Upper lobe of left lung (tissue), 6 donors: ENCODE measurements around the gene ZFYVE16. TPM values are rescaled to one million over a fixed set of nuclear protein-coding genes. Genes with fewer than 3 reads are reported as not detected.
"Not testable (repeated sequence)": the region's sequence is repeated elsewhere in the genome, so short reads cannot be mapped to it uniquely, and the experiment has no call there.

ENCODE experiments used
- ATAC-seq, 2 donors: fragments of 200-7000 bp; cut with Tn5 transposase; one replicate each; pipeline ENCODE4 v1.9.1; 2022; ENCODE audit warnings: mild to moderate bottlenecking in 2 of 2, moderate library complexity in 2 of 2; ENCODE audit not compliant: low FRiP score in 2 of 2
- DNase-seq, 2 donors: peaks; one replicate each; pipeline ENCODE4 v3.0.0-alpha.2; 2019 to 2020
- H3K27ac ChIP-seq, 4 donors: fragments of 200-600 bp; sonication (generic); one replicate each; pipeline ENCODE4 v1.5.1; 2016 to 2019
- H3K27me3 ChIP-seq, 4 donors: fragments of 200-600 bp; sonication (generic); one replicate each; pipeline ENCODE4 v1.5.1; 2017 to 2019
- H3K36me3 ChIP-seq, 4 donors: fragments of 200-600 bp; sonication (generic); one replicate each; pipeline ENCODE4 v1.5.1; 2016 to 2019
- H3K4me1 ChIP-seq, 4 donors: fragments of 200-600 bp; sonication (generic); one replicate each; pipeline ENCODE4 v1.5.1; 2018 to 2019
- H3K4me3 ChIP-seq, 4 donors: fragments of 200-600 bp; sonication (generic); one replicate each; pipeline ENCODE4 v1.5.1; 2017 to 2019; ENCODE audit warnings: mild to moderate bottlenecking in 2 of 4, moderate library complexity in 1 of 4
- H3K9me3 ChIP-seq, 4 donors: fragments of 200-600 bp; sonication (generic); one replicate each; pipeline ENCODE4 v1.5.1; 2018 to 2019
- EP300 ChIP-seq, 4 donors: sonication (generic); formaldehyde crosslinking; IDR thresholded peaks; one replicate each; pipeline ENCODE4 v1.5.1; 2017; ENCODE audit warnings: antibody characterized with exemption in 4 of 4, control low read depth in 2 of 4
- POLR2A ChIP-seq, 4 donors: fragments of 450-650 bp; IDR thresholded peaks; one replicate each; pipeline ENCODE4 v1.5.1; 2016 to 2017; ENCODE audit warnings: antibody characterized with exemption in 4 of 4, mild to moderate bottlenecking in 2 of 4
- POLR2AphosphoS5 ChIP-seq, 2 donors: sonication (generic); formaldehyde crosslinking; IDR thresholded peaks; one replicate each; pipeline ENCODE4 v1.5.1; 2017; ENCODE audit warnings: antibody characterized with exemption in 2 of 2
- WGBS, 2 donors: methylation state at CpG; one replicate each; pipeline ENCODE4 v1.1.5; 2017 to 2018; 5-methylcytosine and 5-hydroxymethylcytosine counted together
- total RNA-seq, 6 donors: library from RNA; depleted of rRNA in 4 of 6; stranded (reverse); fragments of >200 nt in 4 of 6; gene quantifications; one replicate each; pipeline versions ENCODE4 v1.1.0 to v1.2.1, GENCODE V29; 2016 to 2021
- TF ChIP-seq, protein P1 (sequence below), 6 experiments: fragments of 450-650 bp in 4 of 6; fragments of 200-600 bp in 2 of 6; sonication (generic) in 2 of 6; IDR thresholded peaks; one replicate each; pipeline ENCODE4 v1.5.1; 2016 to 2019; ENCODE audit warnings: antibody characterized with exemption in 6 of 6
- donor health status: DM: no; HTN: no; CAD: no; lungs with moderate emphysema.
- donor health status: DM: no; HTN: yes; CAD: no; lungs with severe emphysema.

The ZFYVE16 gene
- total RNA-seq, 6 donors from 2014 or later: 27.7 to 52.4 (median 40.2) TPM

DNA sequence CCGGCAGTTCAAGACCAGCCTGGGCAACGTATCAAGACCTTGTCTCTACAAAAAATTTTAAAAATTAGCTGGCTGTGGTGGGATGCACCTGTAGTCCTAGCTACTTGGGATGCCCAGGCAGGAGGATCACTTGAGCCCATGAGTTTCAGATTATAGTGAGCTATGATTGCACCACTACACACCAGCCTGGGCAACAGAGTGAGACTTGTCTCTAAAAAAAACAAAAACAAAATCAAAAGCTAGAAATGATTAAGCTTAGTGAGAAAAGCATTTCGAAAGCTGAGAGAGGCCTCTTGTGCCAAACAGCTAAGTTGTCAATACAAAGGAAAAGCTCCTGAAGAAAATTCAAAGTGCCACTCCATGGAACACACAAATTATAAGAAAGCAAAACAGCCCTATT, 84.9 kb downstream of the ZFYVE16 start:
- Histone ChIP-seq H3K4me3 (no peak overlapping the region), H3K27me3 (no peaks in the 10 kb centered on the region), H3K9me3 (no peaks in the 10 kb centered on the region), H3K4me1 (peaks cover 0 to 6% (median 0%) of the 10 kb centered on the region in 4 donors), H3K36me3 (no peaks in the 10 kb centered on the region), H3K27ac (peak overlapping the region in 1 of 4 donors; percentile 32)
- DNase-seq (no peak), ATAC-seq (no peak)
- 78 to 91% methylated on average over 3 of the region's 3 CpGs for WGBS, 2 donors
- TF ChIP-seq, protein P1, sequence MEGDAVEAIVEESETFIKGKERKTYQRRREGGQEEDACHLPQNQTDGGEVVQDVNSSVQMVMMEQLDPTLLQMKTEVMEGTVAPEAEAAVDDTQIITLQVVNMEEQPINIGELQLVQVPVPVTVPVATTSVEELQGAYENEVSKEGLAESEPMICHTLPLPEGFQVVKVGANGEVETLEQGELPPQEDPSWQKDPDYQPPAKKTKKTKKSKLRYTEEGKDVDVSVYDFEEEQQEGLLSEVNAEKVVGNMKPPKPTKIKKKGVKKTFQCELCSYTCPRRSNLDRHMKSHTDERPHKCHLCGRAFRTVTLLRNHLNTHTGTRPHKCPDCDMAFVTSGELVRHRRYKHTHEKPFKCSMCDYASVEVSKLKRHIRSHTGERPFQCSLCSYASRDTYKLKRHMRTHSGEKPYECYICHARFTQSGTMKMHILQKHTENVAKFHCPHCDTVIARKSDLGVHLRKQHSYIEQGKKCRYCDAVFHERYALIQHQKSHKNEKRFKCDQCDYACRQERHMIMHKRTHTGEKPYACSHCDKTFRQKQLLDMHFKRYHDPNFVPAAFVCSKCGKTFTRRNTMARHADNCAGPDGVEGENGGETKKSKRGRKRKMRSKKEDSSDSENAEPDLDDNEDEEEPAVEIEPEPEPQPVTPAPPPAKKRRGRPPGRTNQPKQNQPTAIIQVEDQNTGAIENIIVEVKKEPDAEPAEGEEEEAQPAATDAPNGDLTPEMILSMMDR (IDR thresholded peaks at IDR 0.05): no peak
- TF ChIP-seq EP300 (IDR thresholded peaks at IDR 0.05) (no peak), POLR2AphosphoS5 (IDR thresholded peaks at IDR 0.05) (no peak), POLR2A (IDR thresholded peaks at IDR 0.05) (no peak)

DNA sequence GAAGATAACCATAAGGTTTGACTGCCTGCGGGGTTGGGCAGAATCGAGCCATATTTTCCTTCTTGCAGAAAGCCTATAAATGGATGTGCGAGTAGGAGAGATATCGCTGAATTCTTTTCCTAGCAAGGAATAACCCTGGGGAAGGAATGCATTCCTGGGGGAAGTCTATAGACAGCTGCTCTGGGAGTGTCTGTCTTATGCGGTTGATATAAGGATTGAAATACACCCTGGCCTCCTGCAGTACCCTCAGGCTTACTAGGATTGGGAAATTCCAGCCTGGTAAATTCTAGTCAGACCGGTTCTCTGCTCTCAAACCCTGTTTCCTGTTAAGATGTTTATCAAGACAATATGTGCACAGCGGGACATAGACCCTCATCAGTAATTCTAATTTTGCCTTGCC, 85.6 kb downstream of the ZFYVE16 start:
- WGBS, 2 donors: 65 to 78% methylated on average over 7 of the region's 7 CpGs
- not testable (repeated sequence) for H3K9me3 ChIP-seq, ATAC-seq, H3K36me3 ChIP-seq, H3K4me1 ChIP-seq, H3K4me3 ChIP-seq, H3K27me3 ChIP-seq
- peak overlapping the region in 2 of 4 donors; percentile 12 to 32 for H3K27ac ChIP-seq
- DNase-seq: peak in 1 of 2 donors; percentile 50

DNA sequence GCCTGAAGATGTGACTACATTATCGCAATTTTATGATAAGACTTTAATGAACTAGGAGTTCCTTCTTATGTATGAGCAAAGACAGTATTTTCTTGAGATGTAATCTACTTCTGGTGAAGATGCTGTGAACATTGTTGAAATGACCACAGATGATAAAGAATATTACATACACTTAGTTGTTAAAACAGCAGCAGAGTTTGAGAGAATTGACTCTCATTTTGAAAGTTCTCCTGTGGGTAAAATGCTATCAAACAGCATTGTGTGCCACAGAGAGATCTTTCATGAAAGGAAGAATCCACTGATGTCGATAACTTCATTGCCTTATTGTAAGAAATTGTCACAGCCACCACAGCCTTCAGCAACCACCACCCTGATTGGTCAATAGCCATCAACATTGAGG, 88.0 kb downstream of the ZFYVE16 start:
- Histone ChIP-seq H3K27me3 (no peaks in the 10 kb centered on the region), H3K9me3 (no peaks in the 10 kb centered on the region), H3K27ac (no peak overlapping the region), H3K4me3 (no peak overlapping the region), H3K36me3 (no peaks in the 10 kb centered on the region), H3K4me1 (no peaks in the 10 kb centered on the region)
- no peak for TF ChIP-seq POLR2A (IDR thresholded peaks at IDR 0.05)
- TF ChIP-seq POLR2AphosphoS5 (IDR thresholded peaks at IDR 0.05): no peak
- no peak for TF ChIP-seq EP300 (IDR thresholded peaks at IDR 0.05)
- TF ChIP-seq, protein P1 (IDR thresholded peaks at IDR 0.05): no peak
- DNase-seq (no peak), ATAC-seq (no peak)
- WGBS, 2 donors: 85 to 99% methylated on average over 2 of the region's 2 CpGs

DNA sequence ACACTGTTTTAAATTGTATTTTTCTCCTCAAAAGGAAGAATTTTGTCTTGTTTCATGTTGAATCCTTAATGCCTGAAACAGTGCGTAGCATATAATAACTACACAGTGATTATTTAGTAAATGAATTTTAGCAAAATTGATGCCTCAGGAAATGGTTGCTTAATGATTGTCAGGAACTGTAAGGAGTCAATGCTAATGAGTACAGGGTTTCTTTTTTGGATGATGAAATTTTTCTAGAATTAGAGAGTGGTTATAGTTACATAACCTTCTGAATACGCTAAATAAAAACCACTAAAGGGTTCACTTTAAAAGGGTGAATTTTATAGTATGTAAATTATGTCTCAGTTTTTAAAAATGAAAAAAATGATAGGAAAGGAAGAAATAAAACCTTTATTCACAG, 94.9 kb downstream of the ZFYVE16 start:
- Histone ChIP-seq H3K4me3 (no peak overlapping the region), H3K9me3 (no peaks in the 10 kb centered on the region), H3K4me1 (no peaks in the 10 kb centered on the region), H3K27ac (no peak overlapping the region), H3K27me3 (no peaks in the 10 kb centered on the region), H3K36me3 (no peaks in the 10 kb centered on the region)
- ATAC-seq: no peak
- TF ChIP-seq POLR2AphosphoS5 (IDR thresholded peaks at IDR 0.05): no peak
- TF ChIP-seq, protein P1 (IDR thresholded peaks at IDR 0.05): no peak
- no peak for TF ChIP-seq POLR2A (IDR thresholded peaks at IDR 0.05)
- no peak for TF ChIP-seq EP300 (IDR thresholded peaks at IDR 0.05)
- no peak for DNase-seq
- WGBS, 2 donors: 67 to 83% methylated on average over 2 of the region's 2 CpGs

DNA sequence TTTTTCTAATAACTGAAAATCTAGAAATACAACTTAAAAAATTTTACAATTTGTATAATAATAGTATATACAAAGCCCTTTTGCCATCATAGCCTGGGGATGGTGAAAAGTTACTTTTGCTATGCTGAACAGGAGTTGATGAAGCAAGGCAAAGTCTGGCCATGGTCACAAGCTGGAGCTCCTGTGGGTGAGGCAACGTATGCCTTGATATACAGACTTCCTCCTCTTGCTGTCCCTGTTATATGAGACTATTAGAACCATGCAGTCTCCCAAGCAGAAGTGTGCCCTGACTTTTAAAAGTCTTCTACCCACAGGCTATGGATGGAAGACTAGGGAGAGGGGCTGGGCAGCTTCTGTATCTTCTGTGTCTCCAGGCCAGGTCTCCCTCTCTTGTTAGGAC, 95.8 kb downstream of the ZFYVE16 start:
- ATAC-seq: peak; percentile 49 to 72
- Histone ChIP-seq H3K36me3 (no peaks in the 10 kb centered on the region), H3K4me3 (no peak overlapping the region), H3K27ac (peak overlapping the region in 1 of 4 donors; percentile 52), H3K4me1 (no peaks in the 10 kb centered on the region), H3K9me3 (no peaks in the 10 kb centered on the region), H3K27me3 (no peaks in the 10 kb centered on the region)
- TF ChIP-seq POLR2A (IDR thresholded peaks at IDR 0.05): no peak
- no peak for TF ChIP-seq EP300 (IDR thresholded peaks at IDR 0.05)
- WGBS, 2 donors: 45 to 73% methylated on average over 1 of the region's 1 CpG
- DNase-seq: peak in 1 of 2 donors; percentile 64

DNA sequence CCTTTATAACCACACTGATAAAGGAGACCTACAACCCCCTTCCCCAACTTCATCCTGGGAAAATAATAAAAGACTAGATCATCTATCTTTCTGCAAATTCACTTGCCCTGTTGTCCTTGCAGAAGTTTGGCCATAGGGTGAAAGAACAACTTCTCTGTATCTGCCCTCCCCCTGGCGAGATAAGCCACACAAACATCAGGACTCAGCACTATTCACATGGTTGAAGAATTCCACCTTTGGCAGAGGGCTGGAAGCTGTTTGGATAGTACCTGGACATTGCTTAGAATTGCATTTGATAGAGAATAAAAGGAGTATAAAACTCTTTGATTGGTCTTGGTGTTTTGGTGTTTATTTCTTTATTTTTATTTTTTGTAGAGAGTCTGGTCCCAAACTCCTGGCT, 97.0 kb downstream of the ZFYVE16 start:
- no peak for TF ChIP-seq POLR2AphosphoS5 (IDR thresholded peaks at IDR 0.05)
- TF ChIP-seq, protein P1 (IDR thresholded peaks at IDR 0.05): no peak
- no peak for TF ChIP-seq EP300 (IDR thresholded peaks at IDR 0.05)
- no peak for TF ChIP-seq POLR2A (IDR thresholded peaks at IDR 0.05)
- no peak overlapping the region for H3K27ac ChIP-seq
- H3K4me1 ChIP-seq: no peaks in the 10 kb centered on the region
- H3K27me3 ChIP-seq: no peaks in the 10 kb centered on the region
- no peaks in the 10 kb centered on the region for H3K36me3 ChIP-seq
- H3K4me3 ChIP-seq: no peak overlapping the region
- H3K9me3 ChIP-seq: no peaks in the 10 kb centered on the region
- 79 to 83% methylated on average over 1 of the region's 1 CpG for WGBS, 2 donors
- ATAC-seq (no peak), DNase-seq (no peak)
